Measurements from ENCODE around the gene C19orf18.
"Not testable (repeated sequence)": the region's sequence is repeated elsewhere in the genome, so short reads cannot be mapped to it uniquely, and the experiment has no call there.

Gene C19orf18

DNA sequence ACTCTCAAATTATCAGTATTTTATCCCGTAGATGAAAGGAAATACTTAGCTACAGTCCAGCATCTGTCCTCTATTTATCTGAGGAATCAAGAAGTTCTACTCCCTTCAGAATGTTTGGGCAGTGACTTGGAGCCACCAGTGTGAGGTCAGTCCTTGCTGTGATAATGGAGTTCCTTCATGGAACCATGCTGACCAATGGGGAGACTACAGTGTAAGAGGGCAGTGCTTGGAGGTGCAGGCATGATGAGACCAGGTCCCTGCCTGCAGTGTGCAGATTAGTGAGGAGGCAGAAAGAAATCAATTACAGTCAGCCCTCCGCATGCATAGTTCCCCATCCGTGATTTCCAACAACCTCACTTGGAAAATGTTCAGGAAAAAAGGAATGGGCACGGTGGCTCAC, at the start of gene C19orf18:
C19orf18 (minus strand) TSS at position 101 of the 400 bp plus-strand sequence. CDS start 102 bp downstream, outside the sequence.
- DNase-seq: no peak

- DNase-seq: no peak
Observed at GRCh38 chr19:58022283-58022660, 47.9 kb upstream of the C19orf18 start.

DNA sequence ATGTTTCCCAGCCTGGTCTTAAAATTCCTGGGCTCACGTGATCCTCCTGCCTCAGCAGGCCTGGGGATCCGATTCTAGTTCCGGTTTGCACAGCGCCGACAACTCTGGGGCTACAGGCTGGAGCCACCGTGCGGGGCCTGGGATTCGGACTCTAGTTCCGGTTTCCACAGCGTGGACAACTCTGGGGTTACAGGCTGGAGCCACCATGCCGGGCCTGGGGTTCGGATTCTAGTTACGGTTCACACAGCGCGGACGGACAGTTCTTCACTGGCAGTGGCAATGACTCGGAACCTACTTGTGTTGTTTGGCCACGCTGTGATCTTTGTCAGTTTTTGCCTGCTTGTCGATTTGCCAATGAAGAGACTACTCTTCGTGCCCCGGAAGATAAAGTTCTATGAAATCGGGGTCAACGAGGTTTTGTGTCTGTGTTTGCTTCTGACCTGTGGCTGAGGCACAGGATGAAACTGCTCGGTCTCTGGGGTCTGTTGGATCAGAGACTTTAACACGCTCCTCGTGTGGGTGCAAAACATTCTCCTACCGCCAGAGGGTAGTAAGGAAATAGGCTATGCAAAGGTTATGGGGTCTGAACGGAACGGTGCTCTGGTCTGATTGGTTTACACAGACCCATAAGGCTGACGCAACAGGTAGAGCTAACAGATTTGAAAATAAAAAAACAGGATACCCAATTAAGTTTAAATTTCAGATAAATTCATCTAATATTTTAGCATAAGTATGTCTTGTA, 47.4 kb upstream of the C19orf18 start:
- peak; percentile 93 for DNase-seq

DNA sequence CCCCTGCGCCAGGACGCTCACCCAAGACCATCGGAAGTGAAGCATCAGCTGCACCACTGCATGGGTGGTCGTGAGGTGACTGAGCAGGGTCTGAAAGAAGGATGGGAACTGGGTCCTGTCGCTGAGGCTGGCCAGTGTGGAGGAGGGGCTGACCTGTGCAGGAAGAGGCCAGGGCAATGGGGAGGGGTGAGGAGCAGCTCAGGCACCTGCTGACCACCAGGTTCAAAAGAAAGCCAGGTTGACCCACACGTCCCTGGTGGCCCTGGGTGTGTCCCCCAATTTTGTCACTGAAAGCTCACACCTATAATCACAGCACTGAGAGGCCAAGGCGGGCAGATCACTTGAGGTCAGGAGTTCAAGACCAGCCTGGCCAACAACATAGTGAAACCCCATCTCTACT, 45.8 kb upstream of the C19orf18 start:
- DNase-seq: no peak

DNA sequence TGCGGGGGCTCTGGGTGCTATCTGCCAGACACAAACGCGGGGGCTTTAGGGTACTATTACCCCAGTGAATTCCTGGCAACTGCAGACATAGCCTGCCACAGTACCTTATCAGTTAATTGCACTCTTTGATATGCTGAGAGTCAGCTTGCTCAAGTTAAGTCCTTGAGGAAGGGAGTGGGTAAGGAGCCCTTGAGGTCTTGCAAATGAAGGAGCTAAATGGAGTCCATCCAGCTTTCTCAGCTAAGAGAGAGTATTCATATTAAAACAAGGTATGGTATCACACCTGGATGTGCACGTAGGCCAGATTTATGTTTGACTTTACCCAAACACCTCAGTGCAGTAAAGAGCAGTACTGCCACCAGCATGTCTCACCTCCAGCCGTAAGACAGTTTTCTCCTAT, 39.8 kb upstream of the C19orf18 start:
- DNase-seq: peak; percentile 79

GRCh38 chr19:58010507-58010906, 36.2 kb upstream of the C19orf18 start:
- DNase-seq: no peak

DNA sequence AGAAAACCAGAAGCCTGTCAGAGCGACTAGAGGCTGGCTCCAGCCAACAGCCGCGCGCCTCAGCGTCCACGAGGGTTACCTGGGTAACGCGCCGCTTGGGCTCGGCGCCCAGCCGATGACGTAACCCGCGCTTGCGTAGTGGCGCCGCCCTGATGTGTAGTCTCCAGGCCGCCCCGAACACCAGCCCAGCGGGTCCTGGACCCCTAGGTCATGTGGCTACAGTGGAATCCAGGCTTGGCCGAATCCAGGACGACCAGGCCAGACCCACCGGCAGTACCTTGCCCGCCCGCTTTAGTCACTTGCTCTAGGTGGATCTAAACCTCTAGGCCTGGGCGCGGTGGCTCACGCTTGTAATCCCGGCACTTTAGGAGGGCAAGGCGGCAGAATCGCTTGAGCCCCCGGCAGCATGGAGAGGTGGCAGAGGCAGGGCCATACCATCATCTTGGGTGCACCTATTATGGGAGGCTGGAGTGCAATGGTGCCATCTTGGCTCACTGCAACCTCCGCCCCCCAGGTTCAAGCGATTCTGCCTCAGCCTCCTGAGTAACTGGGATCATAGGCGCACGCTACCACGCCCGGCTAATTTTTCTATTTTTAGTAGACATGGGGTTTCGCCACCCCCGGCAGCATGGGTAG, 35.5 kb upstream of the C19orf18 start:
- peak; percentile 97 for DNase-seq

GRCh38 chr19:58009301-58009665, 34.9 kb upstream of the C19orf18 start:
- no peak for DNase-seq

GRCh38 chr19:58008877-58009276, 34.5 kb upstream of the C19orf18 start:
- not testable (repeated sequence) for DNase-seq

DNA sequence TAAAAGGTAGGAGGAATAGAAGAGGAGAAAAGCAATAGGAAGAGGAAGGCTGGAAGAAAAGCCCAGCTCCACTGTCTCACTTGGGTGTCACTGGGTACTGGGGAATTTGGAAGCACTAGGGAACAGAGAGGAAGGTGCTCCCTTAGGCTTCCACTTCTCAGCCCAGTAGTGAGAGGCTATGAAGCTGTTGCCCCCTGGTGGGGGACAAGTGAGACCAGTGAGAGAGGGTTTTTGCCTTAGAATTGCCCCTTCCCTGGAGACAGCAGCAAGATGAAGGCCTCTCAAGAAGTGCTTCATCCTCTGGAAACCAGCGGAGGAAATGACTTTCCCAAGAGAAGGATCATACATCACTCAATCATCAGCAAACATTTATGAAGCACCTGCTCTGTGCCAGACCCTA, 33.0 kb upstream of the C19orf18 start:
- DNase-seq: peak; percentile 59

DNA sequence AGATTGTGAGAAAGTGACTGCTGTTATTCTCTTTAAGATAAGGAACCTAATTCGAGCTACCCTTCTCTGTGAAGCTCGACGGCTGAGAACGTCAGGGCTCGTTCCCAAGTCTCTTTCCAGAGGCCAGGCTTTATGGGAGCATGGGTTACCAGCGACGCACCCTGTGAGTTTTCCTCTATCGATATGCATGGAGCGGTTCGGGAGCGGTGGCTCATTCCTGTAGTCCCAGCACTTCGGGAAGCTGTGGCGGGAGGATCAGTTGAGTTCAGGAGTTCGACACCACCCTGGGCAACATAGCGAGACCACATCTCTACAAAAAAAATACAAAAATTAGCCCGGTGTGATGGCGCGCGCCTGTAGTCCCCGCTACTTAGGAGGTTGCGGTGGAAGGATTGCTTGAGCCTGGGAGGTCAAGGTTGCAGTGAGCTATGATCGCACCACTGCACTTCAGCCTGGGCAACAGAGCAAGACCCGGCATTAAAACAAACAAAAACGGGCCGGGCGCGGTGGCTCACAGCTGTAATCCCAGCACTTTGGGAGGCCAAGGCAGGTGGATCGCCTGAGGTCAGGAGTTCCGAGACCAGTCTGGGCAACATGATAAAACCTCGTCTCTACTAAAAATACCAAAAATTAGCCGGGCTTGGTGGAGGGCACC, 29.0 kb upstream of the C19orf18 start:
- DNase-seq: no peak

- DNase-seq: peak; percentile 90
Observed at GRCh38 chr19:58002384-58003173, 28.2 kb upstream of the C19orf18 start, which contains the start of gene ZNF606. ZNF606 (minus strand) TSS chr19:58002820; CDS start chr19:58001319, 1,501 bp downstream.

GRCh38 chr19:58001895-58002369, 27.6 kb upstream of the C19orf18 start:
- DNase-seq: peak; percentile 65

DNA sequence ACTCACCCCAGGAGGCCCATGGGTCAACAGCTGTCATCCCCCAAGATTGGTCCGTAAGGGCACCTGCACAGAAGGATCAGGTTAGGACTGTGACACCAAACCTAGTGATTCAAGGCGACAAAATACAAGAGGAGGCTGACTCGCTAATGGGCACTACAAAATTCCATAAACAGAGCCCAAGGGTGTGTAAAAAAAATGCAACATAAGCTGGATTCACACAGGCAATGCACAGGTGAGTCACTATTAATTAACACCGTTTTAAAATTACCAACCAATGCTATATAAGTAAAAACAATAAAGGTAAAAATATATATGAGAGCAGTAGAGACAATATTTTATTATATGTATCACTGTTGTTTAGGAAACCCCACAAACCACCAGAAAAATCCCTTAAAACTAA, 26.3 kb upstream of the C19orf18 start:
- no peak for DNase-seq

DNA sequence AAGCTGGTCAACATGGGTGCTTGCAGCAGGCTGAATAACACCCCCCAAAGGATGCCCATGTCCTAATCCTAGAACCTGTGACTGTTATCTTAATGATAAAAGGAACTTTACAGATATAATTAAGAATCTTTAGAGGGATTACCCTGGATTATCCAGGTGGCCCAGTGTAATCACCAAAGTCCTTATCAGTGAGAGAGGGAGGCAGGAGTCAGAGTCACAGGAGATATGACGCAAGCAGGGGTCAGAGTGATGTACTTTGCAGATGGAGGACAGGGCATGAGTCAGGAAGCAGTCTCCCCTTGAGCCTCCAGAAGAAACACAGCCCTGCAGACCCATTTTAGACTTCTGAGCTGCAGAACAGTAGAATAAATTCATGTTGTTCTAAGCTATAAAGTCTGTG, 18.5 kb upstream of the C19orf18 start:
- DNase-seq: no peak

DNA sequence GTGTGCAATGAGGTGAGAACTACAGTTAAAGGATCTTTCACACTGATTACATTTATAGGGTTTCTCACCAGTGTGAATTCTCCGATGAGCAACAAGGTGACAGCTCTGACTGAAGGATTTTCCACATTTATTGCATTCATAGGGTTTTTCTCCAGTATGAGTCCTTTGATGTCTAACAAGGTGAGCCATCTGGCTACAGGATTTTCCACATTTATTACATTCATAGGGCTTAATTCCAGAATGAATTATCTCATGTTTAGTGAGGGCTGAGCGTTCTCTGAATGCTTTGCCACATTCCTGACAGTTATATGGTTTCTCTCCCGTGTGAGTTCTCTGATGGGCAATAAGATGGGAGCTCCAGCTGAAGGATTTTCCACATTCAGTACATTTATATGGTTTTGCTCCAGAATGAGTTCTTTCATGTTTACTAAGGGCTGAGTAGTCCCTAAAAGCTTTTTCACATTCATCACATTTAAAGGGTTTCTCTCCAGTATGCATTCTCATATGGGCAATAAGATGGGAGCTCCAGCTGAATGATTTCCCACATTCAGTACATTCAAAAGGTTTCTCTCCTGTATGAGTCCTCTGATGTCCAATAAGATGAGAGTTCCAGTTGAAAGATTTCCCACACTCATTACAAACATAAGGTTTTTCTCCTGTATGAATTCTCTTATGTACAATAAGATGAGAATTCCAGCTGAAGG, 4.4 kb upstream of the C19orf18 start:
- peak; percentile 42 for DNase-seq

- DNase-seq: no peak
Observed at GRCh38 chr19:57964761-57965160, 9.6 kb downstream of the C19orf18 start.

- no peak for DNase-seq
Observed at GRCh38 chr19:57961785-57962184, 12.5 kb downstream of the C19orf18 start.

DNA sequence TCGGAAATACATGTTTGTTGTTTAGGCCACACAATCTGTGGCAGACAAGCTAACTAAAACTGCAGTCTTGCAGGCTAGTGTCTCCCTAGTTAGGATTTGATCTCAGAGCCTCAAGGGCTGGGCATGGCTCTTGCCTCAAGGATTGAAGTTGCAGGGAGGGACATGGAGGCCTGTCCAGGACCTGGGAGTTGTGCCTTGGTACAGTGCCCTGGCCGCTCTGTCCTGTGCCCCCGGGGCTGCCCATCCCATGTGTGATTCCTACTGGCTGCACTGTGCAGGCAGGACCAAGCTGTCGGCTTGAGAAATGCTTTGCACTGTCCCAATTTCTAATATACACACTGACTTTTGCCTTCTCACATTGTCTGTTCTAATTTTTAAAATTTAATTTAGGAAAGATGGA, 19.3 kb downstream of the C19orf18 start:
- DNase-seq: no peak

DNA sequence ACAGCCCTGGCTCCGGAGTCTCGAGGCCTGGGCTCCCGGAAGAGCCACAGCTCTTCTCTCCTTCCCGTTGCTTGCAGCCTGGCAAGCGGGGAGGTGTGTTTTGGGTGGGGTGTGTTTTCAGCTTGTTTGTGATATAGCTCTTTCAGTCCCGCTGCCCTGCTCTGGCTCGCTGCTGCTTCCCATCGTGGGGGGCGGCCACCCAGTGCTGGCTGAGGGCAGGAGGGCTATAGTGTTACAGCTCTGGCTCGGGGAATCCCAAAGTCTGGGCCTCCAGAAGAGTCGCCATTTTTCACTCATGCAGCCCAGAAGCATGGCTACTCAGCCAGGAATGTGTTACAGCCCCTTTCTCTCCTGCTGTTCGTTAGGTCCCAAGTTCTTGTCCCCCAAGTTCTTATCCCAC, 24.6 kb downstream of the C19orf18 start:
- DNase-seq: no peak

- DNase-seq: no peak
Observed at GRCh38 chr19:57949296-57949695, 25.0 kb downstream of the C19orf18 start.

- peak; percentile 99 for DNase-seq
Observed at GRCh38 chr19:57947419-57948134, 26.8 kb downstream of the C19orf18 start, which contains the start of gene ZNF256. ZNF256 (minus strand) TSS chr19:57947706; CDS start chr19:57947474, 232 bp downstream.
